ENCODE results near the gene HDGF. TPM values are rescaled to one million over a fixed set of nuclear protein-coding genes. Genes with fewer than 3 reads are reported as not detected.
A peak's percentile ranks its signal among the peaks of the same experiment; 100 is the strongest.

The HDGF gene
- total RNA-seq, 6 experiments from 2014 or later = 229 to 324 (median 315) TPM

DNA sequence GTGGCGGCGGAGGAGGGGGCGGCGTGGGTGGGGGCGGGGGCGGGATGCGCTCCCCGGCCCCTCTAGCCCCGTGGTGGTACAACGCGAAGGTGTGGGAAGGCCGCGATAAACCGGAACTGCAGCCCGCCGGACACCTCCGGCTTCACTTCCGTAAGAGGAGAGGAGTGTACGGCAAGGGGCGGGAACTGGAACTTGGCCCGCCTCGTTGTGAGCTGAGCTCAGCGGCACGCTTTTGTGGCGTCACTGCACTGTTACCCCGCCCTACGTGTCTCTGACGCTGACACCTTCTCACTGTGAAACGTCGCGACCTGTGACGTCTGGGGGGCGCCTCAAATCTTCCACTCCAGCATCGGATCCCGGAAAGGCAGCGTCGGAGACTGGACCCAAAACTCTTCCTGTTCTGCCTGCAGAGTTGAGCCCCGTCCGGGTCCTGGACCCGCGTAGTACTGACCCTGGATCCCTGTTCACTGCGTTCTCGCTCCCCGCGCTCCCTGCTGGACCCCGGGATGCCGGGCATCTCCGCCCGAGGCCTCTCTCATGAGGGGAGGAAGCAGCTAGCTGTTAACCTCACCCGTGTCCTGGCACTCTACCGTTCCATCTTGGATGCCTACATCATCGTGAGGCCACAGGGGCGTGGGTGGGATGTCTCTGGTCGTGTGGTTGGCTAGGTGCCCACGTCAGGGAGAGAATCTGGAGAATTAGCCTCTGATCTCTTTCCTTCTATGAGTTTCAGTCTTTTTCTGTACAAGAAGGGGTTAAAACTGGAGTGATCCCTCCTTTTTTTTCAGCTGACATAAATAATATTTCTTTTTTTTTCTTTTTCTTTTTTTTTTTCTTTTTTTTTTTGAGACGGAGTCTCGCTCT, 22.6 kb downstream of the HDGF start, which contains the start of gene ISG20L2:
TSS of gene ISG20L2 (minus strand) at position 168 of the 864 bp plus-strand sequence. CDS start 1,114 bp downstream, outside the sequence.
- peaks cover 16% of the 10 kb centered on the region for H3K4me1 Mint-ChIP-seq (ENCODE audit: low read depth)
- peaks cover 9% of the 10 kb centered on the region for H3K27me3 Mint-ChIP-seq (ENCODE audit: insufficient read depth)
- TF ChIP-seq, protein P1, sequence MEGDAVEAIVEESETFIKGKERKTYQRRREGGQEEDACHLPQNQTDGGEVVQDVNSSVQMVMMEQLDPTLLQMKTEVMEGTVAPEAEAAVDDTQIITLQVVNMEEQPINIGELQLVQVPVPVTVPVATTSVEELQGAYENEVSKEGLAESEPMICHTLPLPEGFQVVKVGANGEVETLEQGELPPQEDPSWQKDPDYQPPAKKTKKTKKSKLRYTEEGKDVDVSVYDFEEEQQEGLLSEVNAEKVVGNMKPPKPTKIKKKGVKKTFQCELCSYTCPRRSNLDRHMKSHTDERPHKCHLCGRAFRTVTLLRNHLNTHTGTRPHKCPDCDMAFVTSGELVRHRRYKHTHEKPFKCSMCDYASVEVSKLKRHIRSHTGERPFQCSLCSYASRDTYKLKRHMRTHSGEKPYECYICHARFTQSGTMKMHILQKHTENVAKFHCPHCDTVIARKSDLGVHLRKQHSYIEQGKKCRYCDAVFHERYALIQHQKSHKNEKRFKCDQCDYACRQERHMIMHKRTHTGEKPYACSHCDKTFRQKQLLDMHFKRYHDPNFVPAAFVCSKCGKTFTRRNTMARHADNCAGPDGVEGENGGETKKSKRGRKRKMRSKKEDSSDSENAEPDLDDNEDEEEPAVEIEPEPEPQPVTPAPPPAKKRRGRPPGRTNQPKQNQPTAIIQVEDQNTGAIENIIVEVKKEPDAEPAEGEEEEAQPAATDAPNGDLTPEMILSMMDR (IDR thresholded peaks at IDR 0.05) = no peak; the same call in 1 of the 2 replicates
- no peak within 1 kb of the TSS; the same call in 1 of the 2 replicates for H3K4me3 Mint-ChIP-seq
- peak within 1 kb of the TSS; percentile 95 for H3K27ac Mint-ChIP-seq
- peak; percentile 98 for DNase-seq
- H3K9me3 Mint-ChIP-seq = no peaks in the 10 kb centered on the region
- peaks cover 9% of the 10 kb centered on the region; the same call in 1 of the 2 replicates for H3K36me3 Mint-ChIP-seq (ENCODE audit: low read depth)

DNA sequence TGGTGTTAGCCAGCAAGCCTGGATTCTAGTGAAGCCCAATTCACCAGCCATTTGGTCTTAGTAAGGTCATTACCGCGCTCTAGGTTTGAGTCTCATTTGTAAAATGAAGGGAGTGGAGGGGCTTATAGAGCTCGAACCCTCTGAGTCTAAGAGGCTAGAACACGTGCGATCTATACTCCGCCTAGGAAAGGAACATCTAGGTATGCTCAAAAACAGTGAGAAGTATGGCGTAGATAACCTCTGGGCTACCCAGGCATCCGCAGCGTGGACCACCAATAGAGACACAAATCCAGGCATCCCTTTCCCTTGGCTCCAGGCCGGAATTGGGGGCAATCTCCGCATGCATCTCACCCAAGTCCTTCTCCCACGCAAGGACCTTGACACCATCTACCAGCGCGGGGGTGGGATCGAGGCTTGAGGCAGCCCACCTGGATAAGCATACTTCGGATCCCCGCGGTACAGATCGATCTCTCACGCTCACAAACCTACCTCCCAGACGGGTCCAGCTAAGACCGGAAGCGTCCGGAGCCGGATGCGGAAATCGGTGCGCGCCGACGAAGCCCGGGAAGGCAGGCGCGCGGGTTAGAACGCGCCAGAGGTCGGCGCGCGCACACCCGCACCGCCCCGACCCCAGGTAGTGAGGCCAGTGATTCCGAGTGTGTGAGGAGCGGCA, 23.4 kb downstream of the HDGF start, which contains the start of gene METTL25B:
TSS of gene METTL25B (plus strand) at position 544 of the 673 bp plus-strand sequence. CDS start 636 bp downstream, outside the sequence.
- Mint-ChIP-seq H3K9me3 (no peaks in the 10 kb centered on the region), H3K4me3 (no peak within 1 kb of the TSS; the same call in 1 of the 2 replicates), H3K4me1 (ENCODE audit: low read depth) (peaks cover 16% of the 10 kb centered on the region), H3K27ac (peak within 1 kb of the TSS; percentile 95), H3K27me3 (ENCODE audit: insufficient read depth) (peaks cover 8% of the 10 kb centered on the region), H3K36me3 (ENCODE audit: low read depth) (peaks cover 16% of the 10 kb centered on the region)
- peak; percentile 70 for DNase-seq
- TF ChIP-seq, protein P1 (IDR thresholded peaks at IDR 0.05) = no peak

DNA sequence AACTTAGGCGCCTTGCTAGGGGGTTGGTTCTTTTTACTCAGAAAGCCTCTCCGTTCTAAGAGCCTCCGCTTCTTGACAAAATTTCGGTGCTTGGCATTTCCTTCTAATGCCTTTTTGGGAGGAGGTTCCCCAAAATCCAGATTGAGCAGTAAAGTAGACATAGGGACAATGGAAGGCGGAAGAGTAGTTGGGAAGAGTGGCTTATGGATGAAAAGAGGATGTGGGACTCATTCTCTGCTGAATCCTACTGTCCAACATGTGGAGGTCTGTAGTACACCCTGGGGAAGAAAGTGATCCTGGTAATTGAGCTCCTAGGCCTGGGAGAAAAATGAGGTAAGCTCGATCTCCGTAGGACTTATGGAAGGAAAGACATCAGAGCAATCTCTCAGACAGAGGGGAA, 24.0 kb downstream of the HDGF start:
- Mint-ChIP-seq H3K27ac (peak overlapping the region; percentile 95), H3K27me3 (ENCODE audit: insufficient read depth) (peaks cover 8% of the 10 kb centered on the region), H3K4me1 (ENCODE audit: low read depth) (peaks cover 16% of the 10 kb centered on the region), H3K36me3 (ENCODE audit: low read depth) (peaks cover 16% of the 10 kb centered on the region), H3K4me3 (no peak overlapping the region), H3K9me3 (no peaks in the 10 kb centered on the region)
- TF ChIP-seq, protein P1 (IDR thresholded peaks at IDR 0.05) = no peak
- no peak for DNase-seq

DNA sequence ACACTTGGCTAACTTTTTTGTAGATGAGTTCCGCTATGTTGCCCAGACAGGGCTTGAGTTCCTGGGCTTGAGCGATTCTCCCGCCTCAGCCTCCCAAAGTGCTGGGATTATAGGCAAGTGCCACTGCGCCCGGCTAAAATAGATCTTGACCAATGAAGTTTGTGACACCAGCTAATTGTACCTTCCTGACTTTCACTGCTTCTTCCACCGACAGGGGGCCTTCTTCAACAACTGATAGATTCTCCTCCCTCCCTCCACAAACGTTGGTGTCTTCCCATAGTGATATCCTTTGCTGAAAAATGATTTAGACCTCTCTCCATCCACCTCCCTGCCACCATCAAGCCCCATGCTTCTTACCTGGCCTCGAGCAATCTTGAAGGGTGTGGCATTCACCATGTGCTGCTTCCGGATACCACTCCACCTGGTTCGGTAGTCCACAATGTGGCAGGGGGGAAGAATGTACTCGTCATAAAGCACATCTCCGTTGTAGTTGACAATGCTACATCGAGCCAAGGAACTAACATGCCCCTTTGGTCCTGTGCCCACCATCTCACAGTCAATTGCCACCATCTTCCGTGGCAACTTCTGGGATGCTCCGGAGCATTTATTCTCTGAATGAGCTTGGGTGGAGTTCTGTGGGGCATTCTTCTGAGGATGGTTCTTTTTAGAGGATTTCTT, 24.8 kb downstream of the HDGF start:
- DNase-seq = peak; percentile 59
- Mint-ChIP-seq H3K9me3 (no peaks in the 10 kb centered on the region), H3K27ac (no peak overlapping the region), H3K36me3 (ENCODE audit: low read depth) (peaks cover 16% of the 10 kb centered on the region), H3K4me1 (ENCODE audit: low read depth) (peaks cover 16% of the 10 kb centered on the region), H3K27me3 (ENCODE audit: insufficient read depth) (peaks cover 8% of the 10 kb centered on the region), H3K4me3 (no peak overlapping the region)
- TF ChIP-seq, protein P1 (IDR thresholded peaks at IDR 0.05) = peak; percentile 83

DNA sequence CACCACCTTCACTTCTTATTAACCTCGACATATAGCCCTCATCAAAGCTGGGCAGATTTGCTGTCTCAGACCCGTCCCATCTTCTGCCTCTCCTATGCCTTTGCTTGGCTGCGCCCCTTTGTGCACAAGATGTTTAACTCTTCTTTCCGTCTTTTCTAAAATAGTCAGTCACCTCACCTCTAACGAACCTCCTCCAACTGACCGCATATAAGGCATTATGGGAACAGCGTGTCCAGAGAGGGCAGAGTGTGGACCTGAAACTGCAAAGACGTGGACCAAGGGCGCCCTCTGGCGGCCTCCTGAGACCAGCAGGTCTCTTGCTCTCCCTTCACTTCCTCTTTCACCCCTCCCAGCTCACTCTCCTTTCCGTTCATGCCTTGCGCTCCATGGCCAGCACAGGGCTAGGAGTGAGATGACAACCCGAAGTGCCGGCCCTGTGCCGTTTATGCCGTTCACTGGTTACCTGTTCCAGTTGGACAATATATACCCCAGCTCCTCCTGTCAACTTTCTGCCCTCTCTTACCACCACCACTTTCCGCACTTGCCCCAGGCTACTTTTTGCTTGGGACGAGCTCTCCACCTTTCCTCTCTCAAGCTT, 25.7 kb downstream of the HDGF start:
- Mint-ChIP-seq H3K4me1 (ENCODE audit: low read depth) (peaks cover 16% of the 10 kb centered on the region), H3K36me3 (ENCODE audit: low read depth) (peaks cover 16% of the 10 kb centered on the region), H3K9me3 (no peaks in the 10 kb centered on the region), H3K27ac (no peak overlapping the region), H3K4me3 (no peak overlapping the region), H3K27me3 (ENCODE audit: insufficient read depth) (peaks cover 5% of the 10 kb centered on the region)
- DNase-seq = peak; percentile 85
- TF ChIP-seq, protein P1 (IDR thresholded peaks at IDR 0.05) = peak; percentile 95

Data from HFFc6 (cell line).